CD4-positive, alpha-beta T cell (primary cell): ENCODE measurements around the gene FOXJ2. TPM values are rescaled to one million over a fixed set of nuclear protein-coding genes. Genes with fewer than 3 reads are reported as not detected.

Experiments
- ATAC-seq: fragments of 200-7000 bp; cut with Tn5 transposase; one replicate; pipeline ENCODE4 v1.10.0; 2022; ENCODE audit warnings: mild to moderate bottlenecking; ENCODE audit not compliant: poor library complexity
- CTCF ChIA-PET: fragments of 350-600 bp; sonication (Branson Sonifier 250); formaldehyde crosslinking; loops from one replicate; lab custom pipeline; 2021; ENCODE audit warnings: antibody characterized with exemption, inconsistent platforms; lab: Charles Lee
- POLR2A ChIA-PET: fragments of 350-600 bp; sonication (Branson Sonifier 250); formaldehyde crosslinking; loops from one replicate; lab custom pipeline; 2021; ENCODE audit warnings: antibody characterized with exemption, inconsistent platforms; lab: Charles Lee
- DNase-seq, 14 experiments: peaks; one replicate each; pipeline ENCODE4 v3.0.0-alpha.2; 2013 to 2020; ENCODE audit warnings: mixed read lengths in 2 of 14
- H3K27ac ChIP-seq, 2 donors: one replicate each; pipeline versions ENCODE4 v1.5.1 to v1.7.0; 2013; ENCODE audit warnings: low read length in 2 of 2, low read depth in 1 of 2, mild to moderate bottlenecking in 1 of 2
- H3K27me3 ChIP-seq, 2 experiments: 1 replicate in 1 of 2; 2 replicates in 1 of 2; pipeline versions ENCODE4 v1.6.1 to v1.7.0; 2013; ENCODE audit warnings: low read length in 2 of 2, control low read depth in 1 of 2, mild to moderate bottlenecking in 1 of 2, moderate library complexity in 1 of 2; ENCODE audit not compliant: insufficient read depth in 2 of 2, control insufficient read depth in 1 of 2
- H3K36me3 ChIP-seq: one replicate; pipeline ENCODE4 v1.6.1; 2013; ENCODE audit warnings: low read length, control low read depth; ENCODE audit not compliant: insufficient read depth
- H3K4me1 ChIP-seq: one replicate; pipeline ENCODE4 v1.6.1; 2013; ENCODE audit warnings: low read length, control low read depth; ENCODE audit not compliant: insufficient read depth
- H3K4me3 ChIP-seq: one replicate; pipeline ENCODE4 v1.5.1; 2013; ENCODE audit warnings: mild to moderate bottlenecking, low read length, moderate library complexity
- H3K9me3 ChIP-seq, 2 experiments: 1 replicate in 1 of 2; 2 replicates in 1 of 2; pipeline versions ENCODE4 v1.6.1 to v1.7.0; 2013; ENCODE audit warnings: low read length in 2 of 2, mild to moderate bottlenecking in 2 of 2, control low read depth in 1 of 2, moderate library complexity in 1 of 2; ENCODE audit not compliant: control insufficient read depth in 1 of 2, insufficient read depth in 1 of 2
- H3K27ac Mint-ChIP-seq: one replicate; pipeline ENCODE4 v1.8.0; 2020; ENCODE audit warnings: mixed read lengths
- H3K27me3 Mint-ChIP-seq: one replicate; pipeline ENCODE4 v1.8.0; 2021; ENCODE audit warnings: mixed read lengths
- H3K36me3 Mint-ChIP-seq: one replicate; pipeline ENCODE4 v1.8.0; 2021; ENCODE audit warnings: low read depth, mixed read lengths
- H3K4me1 Mint-ChIP-seq: one replicate; pipeline ENCODE4 v1.8.0; 2021; ENCODE audit warnings: low read depth, mixed read lengths
- H3K4me3 Mint-ChIP-seq: one replicate; pipeline ENCODE4 v1.8.0; 2020; ENCODE audit warnings: mild to moderate bottlenecking, mixed read lengths
- H3K9me3 Mint-ChIP-seq: one replicate; pipeline ENCODE4 v1.8.0; 2020; ENCODE audit warnings: mixed read lengths
- CTCF ChIP-seq: fragments of 200-600 bp; IDR thresholded peaks from one replicate; pipeline ENCODE4 v1.8.0; 2022; ENCODE audit warnings: antibody characterized with exemption, mild to moderate bottlenecking
- intact Hi-C, 2 experiments: fragments of 100-400 bp; cut with DNase I in 1 of 2; cut with micrococcal nuclease in 1 of 2; formaldehyde crosslinking; loops; one replicate each; pipeline versions ENCODE4 v1.15.1 to v1.9.0; 2023 to 2025; cut with DNase I, micrococcal nuclease
- total RNA-seq, 174 experiments: library from RNA in 2 of 174; stranded (reverse) in 2 of 174; gene quantifications; one replicate each; pipeline ENCODE4 v1.2.3 and lab custom pipeline; 2021 to 2026

FOXJ2 gene
- total RNA-seq, 2 experiments from 2014 or later, result 36.3 to 38.5 TPM

- Mint-ChIP-seq H3K4me3 (no peak overlapping the region), H3K36me3 (peaks cover 35% of the 10 kb centered on the region), H3K27ac (no peak overlapping the region), H3K27me3 (no peaks in the 10 kb centered on the region), H3K9me3 (no peaks in the 10 kb centered on the region), H3K4me1 (no peaks in the 10 kb centered on the region)
- Histone ChIP-seq H3K36me3 (peaks cover 29% of the 10 kb centered on the region), H3K4me3 (no peak overlapping the region), H3K27ac (no peak overlapping the region), H3K4me1 (peaks cover 4% of the 10 kb centered on the region), H3K27me3 (no peaks in the 10 kb centered on the region), H3K9me3 (no peaks in the 10 kb centered on the region)
- intact Hi-C loops, result no loop called here
- ChIA-PET CTCF (interaction anchor here (2.1 to 3.8 kb wide), 2 partner anchors 11 to 21 kb away, joined by 4 to 14 read pairs; no protein-coding TSS in a partner anchor), POLR2A (no interaction called here)
- TF ChIP-seq CTCF, result no peak
- DNase-seq (no peak), ATAC-seq (no peak)
Observed at GRCh38 chr12:8057306-8057705, 24.8 kb downstream of the FOXJ2 start.

DNA sequence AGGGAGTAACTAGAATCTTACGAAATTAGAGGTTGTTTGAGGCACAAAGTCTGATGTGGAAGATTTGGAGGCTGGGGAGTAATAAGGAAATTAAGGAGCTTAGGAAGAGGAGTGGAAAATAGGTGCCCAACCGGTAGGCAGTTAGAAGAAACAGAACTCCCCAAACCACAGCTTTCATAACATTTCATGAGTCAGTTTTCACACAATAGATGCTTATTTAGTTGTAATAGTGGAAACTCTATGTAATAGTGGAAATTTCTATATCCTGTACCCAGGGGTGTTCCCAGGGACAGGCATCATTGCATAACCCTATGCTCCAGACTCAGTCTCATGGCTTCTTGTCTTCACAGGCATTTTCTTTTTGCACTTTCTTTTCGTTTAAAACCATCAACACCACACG is 25.3 kb downstream of the FOXJ2 start:
- H3K4me1 ChIP-seq, result peaks cover 4% of the 10 kb centered on the region
- Mint-ChIP-seq H3K4me1 (no peaks in the 10 kb centered on the region), H3K9me3 (no peaks in the 10 kb centered on the region), H3K27ac (no peak overlapping the region), H3K4me3 (no peak overlapping the region), H3K27me3 (no peaks in the 10 kb centered on the region), H3K36me3 (peaks cover 30% of the 10 kb centered on the region)
- H3K27ac ChIP-seq, result no peak overlapping the region
- DNase-seq, result peak in 2 of 14 experiments; percentile 49 to 63
- ATAC-seq, result no peak
- H3K9me3 ChIP-seq, result no peaks in the 10 kb centered on the region
- ChIA-PET CTCF (interaction anchor here (2.1 to 3.8 kb wide), 2 partner anchors 12 to 20 kb away, joined by 4 to 14 read pairs; no protein-coding TSS in a partner anchor), POLR2A (no interaction called here)
- TF ChIP-seq CTCF, result no peak
- H3K27me3 ChIP-seq, result no peaks in the 10 kb centered on the region
- H3K4me3 ChIP-seq, result no peak overlapping the region
- peaks cover 24% of the 10 kb centered on the region for H3K36me3 ChIP-seq
- intact Hi-C loops, result no loop called here

DNA sequence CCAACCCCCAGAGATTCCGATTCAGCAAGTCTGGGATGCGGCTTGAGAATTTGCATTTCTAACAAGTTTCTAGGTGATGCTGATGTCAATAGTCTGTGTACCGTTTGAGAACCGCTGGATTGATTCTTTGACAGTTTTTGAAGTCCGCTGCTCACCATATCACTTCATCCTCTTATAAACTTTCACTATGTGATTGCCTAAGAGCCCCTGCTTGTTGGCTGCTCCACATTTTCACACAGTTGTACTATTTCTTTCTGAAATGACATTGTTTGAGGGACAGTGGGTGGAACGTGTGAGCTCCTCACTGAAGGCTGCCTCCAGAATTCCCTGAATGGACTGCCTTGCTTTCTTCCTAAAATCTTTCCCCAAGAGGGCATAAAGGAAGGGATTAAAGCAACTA is 26.0 kb downstream of the FOXJ2 start:
- no peak overlapping the region for H3K4me3 ChIP-seq
- peaks cover 4% of the 10 kb centered on the region for H3K4me1 ChIP-seq
- no peak overlapping the region for H3K27ac ChIP-seq
- ChIA-PET POLR2A (no interaction called here), CTCF (interaction anchor here (2.1 to 3.8 kb wide), 2 partner anchors 13 to 20 kb away, joined by 4 to 14 read pairs; no protein-coding TSS in a partner anchor)
- Mint-ChIP-seq H3K9me3 (no peaks in the 10 kb centered on the region), H3K36me3 (peaks cover 23% of the 10 kb centered on the region), H3K4me1 (peaks cover 4% of the 10 kb centered on the region), H3K27ac (no peak overlapping the region), H3K4me3 (no peak overlapping the region), H3K27me3 (no peaks in the 10 kb centered on the region)
- DNase-seq (no peak), ATAC-seq (no peak)
- peaks cover 17% of the 10 kb centered on the region for H3K36me3 ChIP-seq
- no peaks in the 10 kb centered on the region for H3K27me3 ChIP-seq
- H3K9me3 ChIP-seq, result no peaks in the 10 kb centered on the region
- no peak for TF ChIP-seq CTCF
- intact Hi-C loops, result no loop called here
